H1 (cell line): ENCODE data around the gene CPEB1. TPM values are rescaled to one million over a fixed set of nuclear protein-coding genes. Genes with fewer than 3 reads are reported as not detected.

Source experiments
- CHD7 ChIP-seq: fragments of 300-600 bp; sonication (generic); IDR thresholded peaks from 2 replicates; pipeline ENCODE4 v1.7.1; 2012; ENCODE audit warnings: low read length, moderate library complexity, mild to moderate bottlenecking, inconsistent platforms; ENCODE audit not compliant: insufficient replicate concordance
- GABPA ChIP-seq: IDR thresholded peaks from 2 replicates; pipeline ENCODE4 v1.6.1; 2011; ENCODE audit warnings: mild to moderate bottlenecking, low read length, moderate library complexity, borderline replicate concordance; ENCODE audit not compliant: insufficient read depth
- JUN ChIP-seq: IDR thresholded peaks from 2 replicates; pipeline ENCODE4 v1.6.1; 2011; ENCODE audit warnings: low read depth, mild to moderate bottlenecking, improper control_type of control experiment, low read length
- JUND ChIP-seq: IDR thresholded peaks from 2 replicates; pipeline ENCODE4 v1.6.1; 2011; ENCODE audit warnings: mild to moderate bottlenecking, improper control_type of control experiment, low read length
- SP1 ChIP-seq: IDR thresholded peaks from 2 replicates; pipeline ENCODE4 v1.6.1; 2011; ENCODE audit warnings: low read depth, low read length
- polyA plus RNA-seq, 7 experiments: library from polyadenylated mRNA; depleted of rRNA in 3 of 7; stranded (reverse) in 5 of 7; unstranded in 2 of 7; fragments of >200 nt in 5 of 7; fragments of 200-250 nt in 2 of 7; gene quantifications; 1 replicate in 5 of 7; 2 replicates in 1 of 7; 4 replicates in 1 of 7; pipeline versions ENCODE4 v1.2.1 to v1.2.3, GENCODE V29; 2011 to 2013; ENCODE audit warnings: missing spikeins in 2 of 7, mixed read lengths in 2 of 7
- total RNA-seq: library from RNA; stranded (reverse); fragmentation: NEBNext Ultra II Directional; extraction: Animal tissue kit (Norgen Biotek cat#: 25700); gene quantifications from 2 replicates; pipeline ENCODE4 v1.2.1, GENCODE V29; 2021

CPEB1 gene
- total and polyA plus RNA-seq, 2 of the 8 experiments (the other 6 are each of a cell fraction or from before 2014, with no cell fraction given), result 4.4 to 4.5 TPM

GRCh38 chr15:82692171-82692570 lies 45.0 kb upstream of the CPEB1 start (continued):
- TF ChIP-seq CHD7 (no peak), JUND (no peak), SP1 (no peak), GABPA (no peak), JUN (no peak)
